ENCODE measurements around the gene JSRP1.

JSRP1 gene

DNA sequence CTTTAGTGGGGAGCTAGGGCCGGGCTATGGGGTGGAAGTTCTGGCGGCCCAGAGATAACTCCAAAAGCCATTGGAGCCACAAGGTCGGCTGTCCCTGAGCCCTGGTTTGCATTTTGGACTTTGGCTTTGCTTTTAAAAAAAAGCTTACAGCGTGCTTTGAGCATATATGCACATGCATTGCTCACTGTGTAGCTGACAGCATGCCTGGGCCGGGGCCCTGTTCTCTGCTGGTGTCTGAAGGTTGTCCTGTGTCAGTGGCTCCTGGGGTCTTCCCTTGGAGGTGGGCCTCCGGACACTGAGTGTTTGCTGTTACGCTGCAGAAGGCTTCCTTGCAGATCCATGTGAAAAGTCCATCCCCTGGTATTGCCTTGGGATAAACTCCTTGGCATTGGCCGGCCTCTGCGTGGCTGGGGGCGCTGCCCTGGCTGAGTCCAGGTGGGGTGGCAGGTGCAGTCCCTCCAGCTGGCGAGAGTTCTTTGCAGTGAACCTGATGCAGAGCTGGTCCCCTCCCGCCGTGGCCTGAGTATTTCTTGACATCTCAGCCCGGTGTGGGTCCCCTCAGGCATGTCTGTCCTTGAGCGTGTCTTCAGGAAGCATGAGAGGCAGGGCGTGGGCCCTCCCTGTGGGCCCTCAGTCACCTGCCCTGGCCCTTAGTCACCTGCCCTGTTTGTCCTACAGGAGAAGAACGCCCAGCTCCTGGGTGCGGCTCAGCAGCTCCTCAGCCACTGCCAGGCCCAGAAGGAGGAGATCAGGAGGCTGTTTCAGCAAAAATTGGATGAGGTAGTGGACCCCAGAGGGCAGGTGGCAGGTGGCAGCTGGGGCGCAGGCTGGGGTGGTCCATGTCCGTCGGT, 43.1 kb downstream of the JSRP1 start:
- DNase-seq, result no peak

DNA sequence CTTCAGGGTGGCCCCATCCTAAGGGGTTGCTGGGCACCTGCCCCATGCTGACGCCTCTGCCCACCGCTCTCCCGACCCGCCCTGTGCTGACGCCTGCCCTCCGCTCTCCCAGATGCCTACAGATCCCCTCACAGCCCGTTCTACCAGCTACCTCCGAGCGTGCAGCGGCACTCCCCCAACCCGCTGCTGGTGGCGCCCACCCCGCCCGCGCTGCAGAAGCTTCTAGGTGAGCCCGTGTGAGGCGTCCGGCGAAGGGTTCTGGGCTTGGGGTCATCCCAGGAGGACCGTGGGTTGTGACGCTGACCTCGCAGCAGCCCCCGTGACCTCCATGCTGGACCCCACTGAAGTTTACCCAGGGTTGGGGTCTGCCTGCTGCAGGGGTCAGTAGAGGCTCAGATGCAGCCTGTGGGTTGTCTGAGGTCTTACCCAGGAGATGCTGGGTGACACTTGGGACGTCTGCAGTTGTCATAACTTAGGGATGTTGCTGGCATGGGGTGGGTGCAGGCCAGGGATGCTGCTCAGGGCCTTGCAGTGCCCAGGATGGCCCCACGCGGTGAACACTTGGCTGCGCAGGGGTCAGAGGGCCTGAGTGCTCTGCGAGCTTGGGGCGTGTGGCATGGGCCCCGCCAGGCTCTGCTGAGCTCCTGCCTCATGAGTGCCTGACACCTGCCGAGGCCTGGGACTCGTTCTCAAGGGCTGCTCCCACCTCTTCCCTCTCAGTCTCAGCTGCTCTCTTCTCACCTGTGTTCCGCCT, 45.1 kb downstream of the JSRP1 start:
- no peak for DNase-seq

DNA sequence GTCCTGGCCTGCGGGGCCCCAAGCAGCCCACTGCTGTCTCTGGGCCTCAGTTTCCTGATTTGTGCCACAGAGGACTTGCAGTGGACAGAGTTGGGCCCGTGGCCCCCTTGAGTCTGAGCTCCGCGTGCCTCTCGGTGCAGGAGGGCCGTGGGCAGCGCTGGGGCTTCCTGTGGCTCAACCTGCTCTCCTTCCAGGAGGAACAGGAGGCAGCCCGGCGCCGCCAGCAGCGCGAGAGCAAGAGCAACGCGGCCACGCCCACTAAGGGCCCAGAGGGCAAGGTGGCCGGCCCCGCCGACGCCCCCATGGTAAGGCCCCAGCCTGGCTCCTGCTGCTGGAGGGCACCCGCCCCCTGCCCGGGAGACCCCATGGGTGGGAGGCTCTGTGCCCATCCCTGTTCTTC, 46.0 kb downstream of the JSRP1 start:
- no peak for DNase-seq

DNA sequence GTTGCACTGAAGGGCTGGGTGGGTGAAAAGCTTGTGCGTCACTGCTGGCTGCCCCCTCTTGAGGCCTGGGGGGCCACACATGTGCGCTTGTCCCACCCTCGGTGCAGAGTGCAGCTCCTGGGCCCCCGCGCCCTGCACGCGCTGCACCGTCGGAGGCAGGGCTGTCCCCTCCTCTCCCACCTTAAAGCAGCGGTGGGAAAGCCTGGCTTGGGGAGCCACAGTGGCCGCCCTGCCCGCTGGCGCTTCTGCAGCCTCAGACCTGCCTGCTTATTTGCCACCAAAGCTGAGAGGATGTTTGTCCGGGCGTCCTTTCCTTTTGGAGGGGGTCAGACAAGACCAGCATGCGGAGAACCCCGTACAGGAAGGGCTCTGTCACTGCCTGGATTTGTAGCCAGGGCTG, 46.8 kb downstream of the JSRP1 start:
- DNase-seq, result no peak

DNA sequence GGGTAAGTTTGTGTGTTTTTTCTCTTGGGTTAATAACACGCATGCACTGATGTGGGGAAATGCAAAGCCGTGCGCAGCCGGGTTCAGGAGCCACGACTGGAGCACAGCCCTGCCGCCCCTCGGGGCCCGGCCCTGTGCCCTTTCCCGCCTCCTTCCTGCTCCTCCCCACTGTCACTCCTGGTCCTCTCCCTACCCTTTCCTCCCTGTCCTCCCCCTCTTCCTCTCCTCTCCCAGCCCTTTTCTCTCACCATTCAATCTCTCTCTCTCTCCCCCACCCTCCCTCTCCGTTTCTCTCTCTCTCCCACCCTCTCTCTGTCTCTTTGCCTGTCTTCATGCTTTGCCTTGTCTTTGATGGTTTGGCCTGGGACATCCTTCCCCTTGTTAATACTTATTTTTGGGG, 47.2 kb downstream of the JSRP1 start:
- no peak for DNase-seq

DNA sequence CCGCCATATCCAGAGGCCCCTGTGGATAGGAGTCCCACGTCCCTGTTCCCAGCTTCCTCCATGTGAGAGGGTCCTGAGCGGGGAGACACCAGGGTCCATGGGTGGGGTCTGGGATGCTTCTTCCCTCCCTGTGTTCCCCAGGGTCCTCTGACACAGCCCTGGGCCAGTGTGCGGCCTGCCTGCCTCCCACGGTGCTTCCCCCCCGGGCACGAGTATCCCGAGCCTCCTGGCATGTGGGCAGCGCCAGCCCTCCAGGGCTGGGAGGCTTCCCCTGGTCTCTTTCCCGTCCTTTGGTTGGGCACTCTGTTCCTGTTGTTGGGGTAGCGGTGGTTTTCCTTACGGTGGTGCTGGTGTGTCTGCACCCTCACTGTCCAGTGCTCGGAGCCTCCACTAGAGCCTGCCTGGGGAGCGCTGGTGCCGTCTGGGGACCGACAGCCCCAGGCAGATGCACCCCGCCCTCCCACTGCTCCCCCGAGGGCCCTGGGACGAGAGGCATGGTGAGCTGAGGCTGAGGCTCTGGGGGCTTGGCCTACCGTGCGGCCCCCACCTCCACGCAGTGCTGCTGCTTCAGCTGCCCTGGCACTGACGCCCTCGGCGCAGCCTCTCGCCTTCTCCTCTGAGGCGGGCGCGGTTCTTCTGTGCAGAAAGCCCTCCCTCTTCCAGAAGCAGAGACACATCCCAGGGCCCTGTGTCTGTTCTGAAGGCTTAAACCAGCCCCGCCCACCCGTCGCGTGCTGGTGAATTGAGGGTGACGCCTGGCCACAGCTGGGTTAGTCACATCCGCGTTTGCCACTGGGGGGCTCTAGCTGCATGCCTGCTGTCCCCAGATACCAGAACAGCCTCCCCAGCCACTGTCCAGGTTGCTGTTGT, 48.0 kb downstream of the JSRP1 start:
- DNase-seq, result no peak

DNA sequence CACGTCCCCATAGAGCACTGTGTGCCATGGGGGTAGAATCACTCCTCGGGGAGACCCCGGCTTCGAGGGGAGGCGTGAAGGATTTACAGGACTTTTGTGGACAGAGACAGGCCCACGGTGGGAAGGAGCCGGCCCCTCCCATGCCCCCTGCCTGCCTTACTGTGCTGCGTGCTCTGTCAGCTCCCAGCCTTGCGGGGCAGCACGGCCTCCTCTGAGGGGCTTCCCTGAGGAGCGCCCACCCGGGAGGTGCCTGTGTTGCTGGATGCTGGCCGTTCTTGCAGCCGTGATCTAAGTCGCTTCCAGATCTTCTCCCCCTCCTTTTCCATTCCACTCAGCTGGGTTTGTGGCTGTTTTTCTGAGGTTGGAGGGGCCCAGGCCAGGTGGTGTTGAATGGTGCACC, 49.2 kb downstream of the JSRP1 start:
- no peak for DNase-seq

DNA sequence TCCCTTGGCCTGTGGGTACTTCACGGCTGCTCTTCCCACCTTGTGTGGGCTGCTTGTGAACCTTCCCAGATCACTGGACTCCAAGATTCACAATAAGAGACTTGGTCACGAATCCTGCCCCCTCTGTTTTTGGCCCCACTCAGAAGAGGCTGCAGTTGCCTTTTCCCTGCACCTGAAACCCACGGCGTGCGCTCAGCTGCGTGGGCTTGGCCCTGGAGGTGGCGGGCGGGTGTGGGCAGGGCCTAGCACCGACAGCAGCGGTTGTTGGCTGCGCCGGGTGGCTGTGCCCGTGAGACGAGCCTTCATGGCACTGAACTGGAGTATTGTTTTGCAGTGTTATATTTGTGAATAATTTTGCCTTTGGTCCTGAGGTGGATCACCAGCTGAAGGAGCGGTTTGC, 53.9 kb downstream of the JSRP1 start:
- DNase-seq, result no peak

Measured in stimulated activated CD4-positive, alpha-beta T cell treated with anti-CD3 and anti-CD28 coated beads, Interleukin-4, amount 100 ng/mL, for 24 hours (primary cell).